K562 (cell line): ENCODE results near the gene TNC.

Experiments
- BMI1 ChIP-seq: fragments of 150-350 bp; IDR thresholded peaks from 2 replicates; pipeline ENCODE4 v1.6.1; 2014; ENCODE audit warnings: low read length
- CBFB ChIP-seq: sonication (generic); formaldehyde crosslinking; IDR thresholded peaks from 2 replicates; pipeline ENCODE4 v1.4.0; 2020; ENCODE audit warnings: mild to moderate bottlenecking, missing genetic modification reagents
- EWSR1 ChIP-seq: fragments of 450-650 bp; IDR thresholded peaks from 2 replicates; pipeline ENCODE4 v1.6.1; 2018; ENCODE audit warnings: borderline replicate concordance, mild to moderate bottlenecking, low read depth, moderate library complexity; ENCODE audit not compliant: partially characterized antibody
- HDAC2 ChIP-seq: fragments of 450-650 bp; IDR thresholded peaks from 2 replicates; pipeline ENCODE4 v1.6.1; 2016; ENCODE audit warnings: mild to moderate bottlenecking
- SRSF9 ChIP-seq: fragments of 200-400 bp; formaldehyde crosslinking; IDR thresholded peaks from 2 replicates; pipeline ENCODE4 v1.6.1; 2017; ENCODE audit warnings: low read depth, low read length, borderline replicate concordance
- TEAD4 ChIP-seq, 2 experiments: sonication (generic) in 1 of 2; formaldehyde crosslinking in 1 of 2; IDR thresholded peaks; 2 replicates each; pipeline versions ENCODE4 v1.6.1 to v1.8.0; 2012 to 2022; ENCODE audit warnings: borderline replicate concordance in 1 of 2, inconsistent platforms in 1 of 2, low read length in 1 of 2, mild to moderate bottlenecking in 1 of 2, missing genetic modification reagents in 1 of 2
- ZNF311 ChIP-seq: fragments of 250-450 bp; sonication (Bioruptor Pico); IDR thresholded peaks from 2 replicates; pipeline ENCODE4 v1.4.0; 2020; ENCODE audit warnings: mild to moderate bottlenecking, moderate library complexity
- TF ChIP-seq, protein P1 (sequence below), 3 experiments: IDR thresholded peaks in 2 of 3; conservative IDR thresholded peaks in 1 of 3; 2 replicates each; pipeline ENCODE4 v1.5.1; 2011 to 2012; ENCODE audit warnings: low read length in 3 of 3, mild to moderate bottlenecking in 3 of 3, control low read depth in 2 of 3, improper control_type of control experiment in 1 of 3, inconsistent platforms in 1 of 3, low read depth in 1 of 3, mixed read lengths in 1 of 3, moderate library complexity in 1 of 3; ENCODE audit not compliant: insufficient read depth in 2 of 3
- TF ChIP-seq, protein P2 (sequence below): sonication (generic); formaldehyde crosslinking; IDR thresholded peaks from 2 replicates; pipeline ENCODE4 v1.8.0; 2023; ENCODE audit warnings: mild to moderate bottlenecking, missing genetic modification reagents

DNA sequence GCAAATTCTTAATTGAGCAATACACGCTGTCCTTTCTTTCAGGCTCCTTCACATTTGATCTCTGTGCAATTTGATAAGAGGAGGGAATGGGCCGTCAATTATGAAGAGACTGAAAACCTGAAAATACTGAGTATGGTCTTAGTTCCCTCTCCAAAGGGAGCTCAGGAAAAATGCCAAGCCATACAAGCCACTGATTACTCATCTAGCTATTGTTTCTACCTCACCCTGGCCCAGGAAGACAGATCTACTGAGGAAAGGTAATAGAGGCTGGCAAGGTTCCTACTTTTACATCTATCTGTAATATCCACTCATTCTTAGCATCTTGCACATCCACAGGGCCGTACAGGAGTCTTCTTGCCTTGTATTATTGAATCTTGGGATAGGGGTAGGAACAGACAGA, 23.7 kb upstream of the TNC start:
- TF ChIP-seq TEAD4 (IDR thresholded peaks at IDR 0.05; ENCODE audit: low read length) (no peak), TEAD4 (CRISPR knock-in tag; IDR thresholded peaks at IDR 0.05; ENCODE audit: borderline replicate concordance) (no peak), EWSR1 (no peak), HDAC2 (no peak), CBFB (CRISPR knock-in tag) (no peak), ZNF311 (CRISPR knock-in tag) (no peak), BMI1 (no peak), SRSF9 (no peak)
- TF ChIP-seq, protein P1, sequence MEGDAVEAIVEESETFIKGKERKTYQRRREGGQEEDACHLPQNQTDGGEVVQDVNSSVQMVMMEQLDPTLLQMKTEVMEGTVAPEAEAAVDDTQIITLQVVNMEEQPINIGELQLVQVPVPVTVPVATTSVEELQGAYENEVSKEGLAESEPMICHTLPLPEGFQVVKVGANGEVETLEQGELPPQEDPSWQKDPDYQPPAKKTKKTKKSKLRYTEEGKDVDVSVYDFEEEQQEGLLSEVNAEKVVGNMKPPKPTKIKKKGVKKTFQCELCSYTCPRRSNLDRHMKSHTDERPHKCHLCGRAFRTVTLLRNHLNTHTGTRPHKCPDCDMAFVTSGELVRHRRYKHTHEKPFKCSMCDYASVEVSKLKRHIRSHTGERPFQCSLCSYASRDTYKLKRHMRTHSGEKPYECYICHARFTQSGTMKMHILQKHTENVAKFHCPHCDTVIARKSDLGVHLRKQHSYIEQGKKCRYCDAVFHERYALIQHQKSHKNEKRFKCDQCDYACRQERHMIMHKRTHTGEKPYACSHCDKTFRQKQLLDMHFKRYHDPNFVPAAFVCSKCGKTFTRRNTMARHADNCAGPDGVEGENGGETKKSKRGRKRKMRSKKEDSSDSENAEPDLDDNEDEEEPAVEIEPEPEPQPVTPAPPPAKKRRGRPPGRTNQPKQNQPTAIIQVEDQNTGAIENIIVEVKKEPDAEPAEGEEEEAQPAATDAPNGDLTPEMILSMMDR (IDR thresholded peaks at IDR 0.05 in 2 of 3, conservative IDR thresholded peaks at IDR 0.05 in 1 of 3; ENCODE audit: insufficient read depth in 2 of 3, low read depth in 1 of 3, low read length in 3 of 3), result no peak
- TF ChIP-seq, protein P2, sequence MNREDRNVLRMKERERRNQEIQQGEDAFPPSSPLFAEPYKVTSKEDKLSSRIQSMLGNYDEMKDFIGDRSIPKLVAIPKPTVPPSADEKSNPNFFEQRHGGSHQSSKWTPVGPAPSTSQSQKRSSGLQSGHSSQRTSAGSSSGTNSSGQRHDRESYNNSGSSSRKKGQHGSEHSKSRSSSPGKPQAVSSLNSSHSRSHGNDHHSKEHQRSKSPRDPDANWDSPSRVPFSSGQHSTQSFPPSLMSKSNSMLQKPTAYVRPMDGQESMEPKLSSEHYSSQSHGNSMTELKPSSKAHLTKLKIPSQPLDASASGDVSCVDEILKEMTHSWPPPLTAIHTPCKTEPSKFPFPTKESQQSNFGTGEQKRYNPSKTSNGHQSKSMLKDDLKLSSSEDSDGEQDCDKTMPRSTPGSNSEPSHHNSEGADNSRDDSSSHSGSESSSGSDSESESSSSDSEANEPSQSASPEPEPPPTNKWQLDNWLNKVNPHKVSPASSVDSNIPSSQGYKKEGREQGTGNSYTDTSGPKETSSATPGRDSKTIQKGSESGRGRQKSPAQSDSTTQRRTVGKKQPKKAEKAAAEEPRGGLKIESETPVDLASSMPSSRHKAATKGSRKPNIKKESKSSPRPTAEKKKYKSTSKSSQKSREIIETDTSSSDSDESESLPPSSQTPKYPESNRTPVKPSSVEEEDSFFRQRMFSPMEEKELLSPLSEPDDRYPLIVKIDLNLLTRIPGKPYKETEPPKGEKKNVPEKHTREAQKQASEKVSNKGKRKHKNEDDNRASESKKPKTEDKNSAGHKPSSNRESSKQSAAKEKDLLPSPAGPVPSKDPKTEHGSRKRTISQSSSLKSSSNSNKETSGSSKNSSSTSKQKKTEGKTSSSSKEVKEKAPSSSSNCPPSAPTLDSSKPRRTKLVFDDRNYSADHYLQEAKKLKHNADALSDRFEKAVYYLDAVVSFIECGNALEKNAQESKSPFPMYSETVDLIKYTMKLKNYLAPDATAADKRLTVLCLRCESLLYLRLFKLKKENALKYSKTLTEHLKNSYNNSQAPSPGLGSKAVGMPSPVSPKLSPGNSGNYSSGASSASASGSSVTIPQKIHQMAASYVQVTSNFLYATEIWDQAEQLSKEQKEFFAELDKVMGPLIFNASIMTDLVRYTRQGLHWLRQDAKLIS (CRISPR knock-in tag), result no peak
